AG04449 (cell line): ENCODE data around the gene L3HYPDH.

Experiments used
- CTCF ChIA-PET: fragments of 350-600 bp; formaldehyde crosslinking; extraction: SDS; loops from one replicate; lab custom pipeline; 2021; ENCODE audit warnings: antibody characterized with exemption; lab: Yijun Ruan, JAX
- POLR2A ChIA-PET: fragments of 400-600, 350-600 bp; formaldehyde crosslinking; extraction: SDS; loops from one replicate; lab custom pipeline; 2020; ENCODE audit warnings: antibody characterized with exemption, inconsistent platforms; lab: Yijun Ruan, JAX
- DNase-seq: peaks from one replicate; pipeline ENCODE4 v3.0.0-alpha.2; 2010; ENCODE audit warnings: low read depth, low spot score
- H3K4me3 ChIP-seq: 2 replicates; pipeline ENCODE4 v1.5.1; 2011; ENCODE audit warnings: low read depth, mild to moderate bottlenecking, control low read depth, low read length
- TF ChIP-seq, protein P1 (sequence below): IDR thresholded peaks from one replicate; pipeline ENCODE4 v1.5.1; 2011; ENCODE audit warnings: mild to moderate bottlenecking, moderate library complexity, low read length, control low read depth, inconsistent platforms; ENCODE audit not compliant: insufficient read depth; ENCODE audit errors: missing control alignments

L3HYPDH gene

GRCh38 chr14:59511916-59512575 lies 27.8 kb upstream of the L3HYPDH start:
- ChIA-PET POLR2A (no interaction called here), CTCF (interaction anchor here (0.8 to 1.5 kb wide), 4 partner anchors 10 to 175 kb away, joined by 3 to 7 read pairs (median 3); no protein-coding TSS in a partner anchor)
- no peak overlapping the region for H3K4me3 ChIP-seq
- TF ChIP-seq, protein P1, sequence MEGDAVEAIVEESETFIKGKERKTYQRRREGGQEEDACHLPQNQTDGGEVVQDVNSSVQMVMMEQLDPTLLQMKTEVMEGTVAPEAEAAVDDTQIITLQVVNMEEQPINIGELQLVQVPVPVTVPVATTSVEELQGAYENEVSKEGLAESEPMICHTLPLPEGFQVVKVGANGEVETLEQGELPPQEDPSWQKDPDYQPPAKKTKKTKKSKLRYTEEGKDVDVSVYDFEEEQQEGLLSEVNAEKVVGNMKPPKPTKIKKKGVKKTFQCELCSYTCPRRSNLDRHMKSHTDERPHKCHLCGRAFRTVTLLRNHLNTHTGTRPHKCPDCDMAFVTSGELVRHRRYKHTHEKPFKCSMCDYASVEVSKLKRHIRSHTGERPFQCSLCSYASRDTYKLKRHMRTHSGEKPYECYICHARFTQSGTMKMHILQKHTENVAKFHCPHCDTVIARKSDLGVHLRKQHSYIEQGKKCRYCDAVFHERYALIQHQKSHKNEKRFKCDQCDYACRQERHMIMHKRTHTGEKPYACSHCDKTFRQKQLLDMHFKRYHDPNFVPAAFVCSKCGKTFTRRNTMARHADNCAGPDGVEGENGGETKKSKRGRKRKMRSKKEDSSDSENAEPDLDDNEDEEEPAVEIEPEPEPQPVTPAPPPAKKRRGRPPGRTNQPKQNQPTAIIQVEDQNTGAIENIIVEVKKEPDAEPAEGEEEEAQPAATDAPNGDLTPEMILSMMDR: peak; percentile 32
- DNase-seq: no peak

GRCh38 chr14:59510966-59511365 lies 26.8 kb upstream of the L3HYPDH start:
- ChIA-PET CTCF (interaction anchor here (0.7 to 2.8 kb wide), 4 partner anchors 66 to 177 kb away, joined by 3 to 14 read pairs (median 3); partner anchors contain the start of gene CCDC175), POLR2A (no interaction called here)
- no peak overlapping the region for H3K4me3 ChIP-seq
- no peak for DNase-seq
- TF ChIP-seq, protein P1: no peak

DNA sequence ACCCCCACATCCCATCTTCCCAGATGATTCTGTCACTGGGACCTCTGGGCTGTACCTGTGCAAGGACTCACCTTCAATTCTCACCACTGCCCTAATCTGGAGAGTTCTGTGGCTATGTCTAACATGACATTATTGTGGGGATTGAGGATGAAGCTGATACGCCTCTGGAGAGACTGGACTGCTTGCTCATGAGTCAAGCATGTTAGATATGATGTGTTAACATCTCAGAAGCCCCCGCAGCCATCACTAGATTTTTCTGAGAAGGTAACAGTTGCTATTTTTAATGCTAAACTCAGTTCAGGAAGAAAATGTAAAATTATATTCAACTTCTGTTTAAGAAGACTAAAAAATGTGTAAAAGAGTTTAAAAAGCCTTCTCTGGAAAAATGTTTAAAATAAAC lies 25.8 kb upstream of the L3HYPDH start:
- no peak overlapping the region for H3K4me3 ChIP-seq
- TF ChIP-seq, protein P1: no peak
- DNase-seq: no peak
- POLR2A ChIA-PET: no interaction called here
- CTCF ChIA-PET: interaction anchor here (1.1 to 2.8 kb wide), 2 partner anchors 67 to 178 kb away, joined by 3 to 14 read pairs; partner anchors contain the start of gene CCDC175

DNA sequence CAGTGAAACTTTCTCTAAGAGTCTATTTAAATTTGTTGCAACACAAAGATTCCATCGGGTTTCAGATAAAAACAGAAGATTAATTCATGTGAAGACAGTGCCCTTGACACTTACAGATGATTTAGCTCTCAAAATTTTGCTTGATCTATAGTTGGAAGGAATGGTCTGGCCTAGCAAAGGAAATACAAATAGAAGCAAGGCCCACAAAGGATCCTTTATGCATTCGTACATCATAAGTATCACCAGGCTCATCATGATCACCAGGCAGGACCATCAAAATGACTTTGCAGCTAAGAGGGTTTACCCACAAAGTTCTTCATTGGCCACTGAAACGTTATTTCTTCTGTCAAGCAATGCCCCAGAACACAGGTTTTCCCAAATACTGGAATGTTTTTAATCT lies 24.9 kb upstream of the L3HYPDH start:
- POLR2A ChIA-PET: no interaction called here
- DNase-seq: no peak
- TF ChIP-seq, protein P1: no peak
- no peak overlapping the region for H3K4me3 ChIP-seq
- CTCF ChIA-PET: interaction anchor here (1.5 to 2.8 kb wide), 2 partner anchors 68 to 382 kb away, joined by 3 to 14 read pairs; partner anchors contain the start of gene CCDC175

DNA sequence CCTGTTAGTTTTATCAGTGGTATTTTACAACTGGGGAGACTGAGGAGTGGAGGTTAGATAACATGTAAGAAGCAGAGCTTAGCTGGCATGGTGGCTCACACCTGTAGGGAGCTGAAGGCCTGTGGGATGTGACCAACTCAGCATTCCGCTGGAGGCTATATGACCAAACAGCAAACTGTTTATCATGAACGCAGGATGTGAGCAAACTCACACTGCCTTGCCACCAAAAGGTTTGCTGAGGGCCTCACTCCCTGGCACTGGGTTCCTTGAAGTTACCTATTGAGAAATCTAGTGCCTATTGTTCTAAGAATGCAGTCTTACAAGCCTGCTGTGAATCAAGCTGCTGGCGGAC lies 23.5 kb upstream of the L3HYPDH start:
- POLR2A ChIA-PET: no interaction called here
- H3K4me3 ChIP-seq: no peak overlapping the region
- CTCF ChIA-PET: interaction anchor here (0.7 to 2.1 kb wide), 16 partner anchors 11 to 677 kb away, joined by 3 to 19 read pairs (median 5); partner anchors contain the start of gene CCDC175
- TF ChIP-seq, protein P1: no peak
- no peak for DNase-seq

- CTCF ChIA-PET: interaction anchor here (0.7 to 2.1 kb wide), 17 partner anchors 10 to 677 kb away, joined by 3 to 19 read pairs (median 5); partner anchors contain the start of gene CCDC175
- H3K4me3 ChIP-seq: no peak overlapping the region
- no peak for DNase-seq
- TF ChIP-seq, protein P1: peak; percentile 84
- POLR2A ChIA-PET: no interaction called here
Observed at GRCh38 chr14:59507063-59507751, 23.0 kb upstream of the L3HYPDH start.
